Measurements from ENCODE around the gene EXD3.
"Not testable (repeated sequence)": the region's sequence is repeated elsewhere in the genome, so short reads cannot be mapped to it uniquely, and the experiment has no call there.

The EXD3 gene

DNA sequence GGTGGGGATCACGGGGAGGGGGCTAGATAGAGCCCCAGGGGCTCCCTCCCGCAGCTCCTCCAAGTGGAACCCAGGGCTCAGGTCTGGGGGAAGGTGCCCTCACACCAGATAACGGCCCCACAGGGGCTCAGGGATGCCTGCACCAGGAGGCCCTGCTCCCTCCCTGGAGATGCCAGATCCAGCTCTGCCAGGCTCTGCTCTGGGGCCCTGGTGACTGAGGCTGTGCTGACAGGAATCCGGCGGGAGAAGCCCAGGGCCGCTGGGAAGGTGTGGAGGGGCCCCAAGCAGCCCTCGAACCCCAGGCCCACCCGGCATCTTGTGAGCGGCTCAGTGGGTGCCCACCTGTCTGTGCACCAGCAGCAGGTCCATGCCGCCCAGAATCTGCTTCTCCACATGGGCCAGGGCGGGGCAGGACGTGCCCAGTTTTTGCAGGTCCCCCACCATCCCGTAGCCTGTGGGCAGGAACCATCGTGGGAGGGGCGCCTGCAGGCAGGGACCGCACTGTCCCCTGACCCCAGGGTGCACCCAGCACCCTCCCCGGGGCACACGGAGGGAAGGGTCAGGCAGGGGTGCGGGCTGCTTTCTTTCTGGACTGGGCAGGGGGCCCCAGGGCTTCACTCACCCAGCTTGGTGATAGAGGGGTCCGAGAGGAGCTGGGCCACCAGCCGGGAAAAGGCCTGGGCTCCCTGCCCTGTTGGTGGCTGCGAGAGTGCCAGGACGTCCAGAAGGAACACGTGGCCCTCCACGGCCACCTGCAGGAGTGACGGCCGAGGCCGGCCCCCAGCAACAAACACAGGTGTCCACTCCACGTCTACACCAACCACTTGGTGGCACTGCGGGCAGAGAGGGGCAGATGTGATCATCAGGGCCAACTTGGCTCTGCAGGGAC, 72.0 kb downstream of the EXD3 start:
- no peak overlapping the region for H3K4me3 ChIP-seq (ENCODE audit: low read length)
- no peak for TF ChIP-seq ZNF274 (IDR thresholded peaks at IDR 0.05; ENCODE audit: low read depth, low read length)

DNA sequence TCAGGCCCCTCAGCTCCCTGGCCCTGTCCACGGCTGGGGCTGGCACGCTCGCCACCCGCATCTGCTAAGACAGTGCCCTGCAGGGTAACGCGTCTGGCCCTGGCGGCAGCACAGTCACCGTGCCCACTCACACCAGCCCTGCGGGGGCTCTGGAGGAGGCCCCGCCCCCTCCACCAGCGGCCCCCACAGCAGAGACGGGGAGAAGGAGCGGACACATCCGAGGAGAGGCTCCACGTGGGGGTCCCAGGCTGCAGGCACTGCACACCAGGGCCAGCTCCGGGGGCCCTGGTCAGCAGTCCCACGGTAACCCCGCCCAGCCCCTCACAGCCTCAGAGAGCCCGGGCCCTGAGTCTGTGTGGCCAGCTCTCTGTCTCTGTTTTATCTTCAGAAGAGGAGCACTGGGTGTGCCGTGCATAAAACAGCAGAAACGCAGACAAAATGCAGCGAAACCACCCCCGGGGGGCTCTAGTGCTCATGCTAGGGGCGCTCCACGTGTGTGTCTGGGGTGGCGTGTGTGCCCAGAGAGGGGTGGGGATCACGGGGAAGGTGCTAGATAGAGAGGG, 73.4 kb downstream of the EXD3 start:
- TF ChIP-seq ZNF274 (IDR thresholded peaks at IDR 0.05; ENCODE audit: low read depth, low read length): no peak
- no peak overlapping the region for H3K4me3 ChIP-seq (ENCODE audit: low read length)

DNA sequence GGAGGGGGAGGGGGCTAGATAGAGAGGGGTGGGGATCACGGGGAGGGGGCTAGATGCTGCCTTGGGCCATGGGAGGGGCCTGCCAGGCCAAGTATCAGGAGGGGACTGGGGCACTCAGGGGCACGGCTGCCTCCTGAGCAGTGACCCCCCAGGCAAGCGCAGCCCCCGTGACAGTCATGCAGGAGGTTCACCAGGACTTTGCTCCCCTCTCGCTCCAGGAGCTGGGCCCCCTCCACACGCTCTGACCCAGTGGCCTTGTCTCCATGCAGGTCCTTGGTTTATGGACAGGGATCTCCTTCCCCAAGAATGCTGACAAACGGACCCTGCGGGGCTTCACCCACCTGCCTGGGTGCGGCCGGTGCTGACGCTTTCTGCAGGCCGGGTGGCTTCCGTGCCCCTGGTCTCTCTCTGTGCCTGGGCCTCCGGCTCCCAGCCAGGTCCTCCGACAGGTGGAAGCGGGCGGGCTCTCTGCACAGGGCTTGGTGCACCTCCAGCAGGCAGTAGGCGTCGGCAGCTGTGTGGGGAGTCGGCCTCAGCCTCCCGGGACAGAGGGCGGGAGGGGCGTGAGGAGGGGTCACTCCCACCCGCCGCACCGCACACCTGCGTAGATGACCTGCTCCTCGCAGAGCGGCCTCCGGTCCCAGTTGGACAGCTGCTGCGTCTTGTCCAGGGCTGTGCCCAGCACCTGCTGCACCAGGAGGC, 74.0 kb downstream of the EXD3 start:
- H3K4me3 ChIP-seq (ENCODE audit: low read length): no peak overlapping the region
- TF ChIP-seq ZNF274 (IDR thresholded peaks at IDR 0.05; ENCODE audit: low read depth, low read length): no peak

GRCh38 chr9:137347928-137348327, 75.0 kb downstream of the EXD3 start:
- no peak overlapping the region for H3K4me3 ChIP-seq (ENCODE audit: low read length)

DNA sequence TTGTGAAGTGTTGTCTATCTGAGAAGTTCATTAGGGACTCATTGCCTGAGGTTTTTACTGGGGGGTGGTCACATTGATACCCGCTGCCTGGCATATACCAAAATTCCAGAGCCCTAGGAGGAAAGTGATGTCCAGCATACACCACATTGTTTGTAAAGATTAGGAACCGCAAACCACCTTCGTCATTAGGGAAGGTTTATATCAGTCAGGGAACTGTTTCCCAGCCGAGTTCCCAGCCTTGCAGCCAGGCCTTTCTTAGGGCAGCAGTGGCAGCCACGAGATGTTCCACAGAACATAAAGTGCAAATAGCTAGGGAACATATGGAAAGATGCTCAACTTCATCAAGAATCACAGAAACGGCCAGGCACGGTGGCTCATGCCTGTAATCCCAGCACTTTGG, 80.5 kb downstream of the EXD3 start:
- TF ChIP-seq ZNF274 (IDR thresholded peaks at IDR 0.05; ENCODE audit: low read depth, low read length): no peak

More at GRCh38 chr9:137347928-137348327, 75.0 kb downstream of the EXD3 start:
- TF ChIP-seq ZNF274 (IDR thresholded peaks at IDR 0.05; ENCODE audit: low read depth, low read length): no peak

GRCh38 chr9:137341227-137341626, 81.7 kb downstream of the EXD3 start:
- TF ChIP-seq ZNF274 (IDR thresholded peaks at IDR 0.05; ENCODE audit: low read depth, low read length): no peak
- no peak overlapping the region for H3K4me3 ChIP-seq (ENCODE audit: low read length)

More for the DNA sequence above, 80.5 kb downstream of the EXD3 start:
- H3K4me3 ChIP-seq (ENCODE audit: low read length): no peak overlapping the region

DNA sequence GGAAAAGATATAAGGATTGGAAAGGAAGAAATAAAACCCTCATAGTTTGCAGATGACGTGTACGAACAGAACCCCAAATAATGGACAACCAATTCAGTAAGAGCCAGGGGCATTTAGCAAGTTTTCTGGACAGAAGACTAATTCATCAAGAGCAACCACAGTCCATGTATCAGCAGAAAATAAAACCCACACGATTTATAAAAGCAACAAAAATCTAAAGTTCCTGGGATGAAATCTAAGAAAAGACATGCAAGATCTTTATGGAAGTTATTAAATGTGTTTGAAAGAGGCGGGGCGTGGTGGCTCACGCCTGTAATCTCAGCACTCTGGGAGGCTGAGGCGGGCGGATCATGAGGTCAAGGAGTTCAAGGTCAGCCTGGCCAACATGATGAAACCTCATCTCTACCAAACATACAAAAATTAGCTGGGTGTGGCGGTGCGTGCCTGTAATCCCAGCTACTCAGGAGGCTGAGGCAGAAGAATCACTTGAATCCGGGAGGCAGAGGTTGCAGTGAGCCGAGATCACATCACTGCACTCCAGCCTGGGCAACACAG, 83.0 kb downstream of the EXD3 start:
- not testable (repeated sequence) for H3K4me3 ChIP-seq (ENCODE audit: low read length)

GRCh38 chr9:137339045-137339907, 83.7 kb downstream of the EXD3 start:
- no peak overlapping the region for H3K4me3 ChIP-seq (ENCODE audit: low read length)
- no peak for TF ChIP-seq ZNF274 (IDR thresholded peaks at IDR 0.05; ENCODE audit: low read depth, low read length)

DNA sequence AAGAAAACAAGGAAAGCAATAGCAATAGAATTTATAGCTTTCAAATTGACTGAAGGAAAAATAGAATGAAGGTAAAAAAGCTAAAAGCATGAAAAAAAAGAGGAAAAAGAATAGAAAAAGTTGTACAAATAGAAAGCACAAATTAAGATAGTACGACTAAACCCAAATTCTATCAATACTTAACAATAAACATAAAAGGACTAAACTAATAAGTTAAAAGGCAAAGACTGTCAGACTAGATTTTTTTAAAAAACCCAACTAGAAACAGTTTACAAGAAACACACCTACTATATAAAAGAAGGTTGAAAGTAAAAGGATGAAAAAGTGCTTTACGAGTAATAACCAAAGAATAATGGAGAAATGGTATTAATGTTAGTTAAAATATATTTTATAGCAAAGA, 86.2 kb downstream of the EXD3 start:
- no peak for TF ChIP-seq ZNF274 (IDR thresholded peaks at IDR 0.05; ENCODE audit: low read depth, low read length)
- H3K4me3 ChIP-seq (ENCODE audit: low read length): no peak overlapping the region

GRCh38 chr9:137333016-137333671, 89.8 kb downstream of the EXD3 start:
- H3K4me3 ChIP-seq (ENCODE audit: low read length): no peak overlapping the region
- TF ChIP-seq ZNF274 (IDR thresholded peaks at IDR 0.05; ENCODE audit: low read depth, low read length): no peak

- TF ChIP-seq ZNF274 (IDR thresholded peaks at IDR 0.05; ENCODE audit: low read depth, low read length): no peak
- no peak overlapping the region for H3K4me3 ChIP-seq (ENCODE audit: low read length)
Measured at GRCh38 chr9:137331929-137332328, 91.0 kb downstream of the EXD3 start.

DNA sequence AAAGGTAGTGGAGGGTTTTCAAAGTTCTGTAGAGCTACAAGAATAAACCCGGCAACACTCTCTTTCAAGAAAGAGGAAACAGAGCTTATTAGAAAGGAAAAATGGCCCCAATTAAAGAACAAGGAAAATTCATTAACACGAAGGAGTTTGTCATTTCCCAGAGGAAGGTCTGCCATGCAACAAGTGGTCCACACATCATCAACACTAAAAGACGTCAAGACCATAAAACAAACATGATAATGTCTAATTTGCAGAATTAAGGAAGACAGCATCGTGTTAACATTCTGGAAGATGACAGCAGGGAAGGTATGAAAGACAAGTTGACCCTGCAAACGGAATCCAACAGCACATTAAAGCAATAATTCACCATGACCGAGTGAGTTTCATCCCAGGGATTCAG, 92.3 kb downstream of the EXD3 start:
- no peak overlapping the region for H3K4me3 ChIP-seq (ENCODE audit: low read length)
- TF ChIP-seq ZNF274 (IDR thresholded peaks at IDR 0.05; ENCODE audit: low read depth, low read length): no peak

DNA sequence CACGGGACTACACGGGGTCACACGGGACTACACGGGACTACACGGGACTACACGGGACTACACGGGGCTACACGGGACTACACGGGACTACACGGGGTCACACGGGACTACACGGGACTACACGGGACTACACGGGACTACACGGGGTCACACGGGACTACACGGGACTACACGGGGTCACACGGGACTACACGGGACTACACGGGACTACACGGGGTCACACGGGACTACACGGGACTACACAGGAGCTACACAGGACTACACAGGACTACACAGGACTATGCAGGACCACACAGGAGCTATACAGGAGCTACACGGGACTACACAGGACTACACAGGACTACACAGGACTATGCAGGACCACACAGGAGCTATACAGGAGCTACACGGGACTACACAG, 93.4 kb downstream of the EXD3 start:
- H3K4me3 ChIP-seq (ENCODE audit: low read length): not testable (repeated sequence)

- not testable (repeated sequence) for H3K4me3 ChIP-seq (ENCODE audit: low read length)
Measured at GRCh38 chr9:137327641-137328550, 95.1 kb downstream of the EXD3 start.

All from GM08714 (cell line).